Esophagus squamous epithelium (tissue), 5 donors: Measurements from ENCODE around the gene SCARF1. TPM values are rescaled to one million over a fixed set of nuclear protein-coding genes. Genes with fewer than 3 reads are reported as not detected.

Source experiments
- DNase-seq: peaks from one replicate; lab custom pipeline; 2025; lab: John Stamatoyannopoulos, UW
- H3K27ac ChIP-seq, 4 donors: fragments of 200-600 bp; sonication (generic); one replicate each; pipeline ENCODE4 v1.5.1; 2016 to 2019; ENCODE audit warnings: mild to moderate bottlenecking in 1 of 4
- H3K27me3 ChIP-seq, 4 donors: fragments of 200-600 bp; sonication (generic); 1 replicate in 3 of 4; 2 replicates in 1 of 4; pipeline versions ENCODE4 v1.5.1 to v1.6.0; 2017 to 2021; ENCODE audit warnings: antibody characterized with exemption in 1 of 4
- H3K36me3 ChIP-seq, 3 donors: fragments of 200-600 bp; sonication (generic); one replicate each; pipeline ENCODE4 v1.5.1; 2016 to 2019
- H3K4me1 ChIP-seq, 3 donors: fragments of 200-600 bp; sonication (generic); one replicate each; pipeline ENCODE4 v1.5.1; 2017 to 2019
- H3K4me3 ChIP-seq, 4 donors: fragments of 200-600 bp; sonication (generic); 1 replicate in 3 of 4; 2 replicates in 1 of 4; pipeline ENCODE4 v1.5.1; 2016 to 2019; ENCODE audit warnings: mild to moderate bottlenecking in 2 of 4, moderate library complexity in 1 of 4
- H3K9me3 ChIP-seq, 3 donors: fragments of 200-600 bp; sonication (generic); one replicate each; pipeline ENCODE4 v1.5.1; 2016 to 2019
- POLR2A ChIP-seq, 4 donors: fragments of 450-650 bp; IDR thresholded peaks; one replicate each; pipeline ENCODE4 v1.6.1; 2017; ENCODE audit warnings: antibody characterized with exemption in 4 of 4, mild to moderate bottlenecking in 4 of 4, moderate library complexity in 3 of 4
- WGBS, 2 donors: methylation state at CpG; one replicate each; pipeline ENCODE4 v1.1.5; 2018; 5-methylcytosine and 5-hydroxymethylcytosine counted together
- intact Hi-C: fragments of 100-400 bp; cut with DNase I; formaldehyde crosslinking; loops from one replicate; pipeline ENCODE4 v1.15.0; 2022
- total RNA-seq, 4 donors: library from RNA; depleted of rRNA; stranded (reverse); fragments of >200 nt; gene quantifications; one replicate each; pipeline ENCODE4 v1.1.0, GENCODE V29; 2016
- TF ChIP-seq, protein P1 (sequence below), 6 experiments: fragments of 450-650 bp in 4 of 6; fragments of 200-600 bp in 2 of 6; sonication (generic) in 2 of 6; IDR thresholded peaks; one replicate each; pipeline ENCODE4 v1.5.1; 2016 to 2019; ENCODE audit warnings: antibody characterized with exemption in 6 of 6, mild to moderate bottlenecking in 4 of 6, moderate library complexity in 4 of 6
- donor health status: DM: yes; HTN: yes; CAD: no.

Gene SCARF1
- total RNA-seq, 4 donors from 2014 or later, result 2.0 to 5.7 (median 3.3) TPM

DNA sequence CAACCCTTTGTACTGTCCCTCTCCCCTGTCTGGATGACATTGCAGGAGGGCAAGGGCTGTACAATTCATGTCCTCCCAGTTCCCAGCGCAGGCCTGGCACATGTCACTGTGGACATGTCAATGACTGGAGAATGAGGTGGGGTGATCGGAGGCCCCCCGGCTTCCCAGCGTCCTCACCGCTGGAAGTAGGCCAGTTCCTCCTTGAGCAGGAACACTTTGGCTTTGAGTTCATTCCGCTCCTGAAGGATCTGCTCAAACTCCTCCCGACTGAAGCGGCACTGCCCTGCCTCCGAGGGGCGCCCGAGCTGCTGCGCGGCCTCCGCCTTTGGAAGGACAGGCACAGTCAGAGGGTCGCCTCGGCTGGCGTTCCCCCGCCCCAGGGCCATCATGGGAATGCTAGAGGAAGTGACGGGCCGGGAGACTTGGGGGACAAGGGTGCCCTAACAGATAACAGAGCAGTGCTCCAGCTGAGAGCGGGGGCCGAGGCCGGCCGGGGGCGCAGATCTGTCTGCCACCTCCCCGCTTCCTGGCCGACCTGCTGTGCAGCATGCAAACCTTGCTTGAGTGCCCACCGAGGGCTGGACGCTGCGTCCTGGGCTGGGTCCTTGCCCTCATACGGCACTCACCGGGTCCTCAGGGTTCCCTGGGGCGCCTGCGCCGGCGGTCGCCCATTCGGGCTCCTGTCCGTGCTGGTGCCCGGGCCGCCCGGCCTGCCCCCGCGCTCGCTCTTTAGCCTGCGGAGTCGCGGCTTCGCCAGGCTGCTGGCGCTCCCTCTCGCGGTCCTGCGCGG lies 2.8 kb upstream of the SCARF1 start:
- H3K4me3 ChIP-seq, result peak overlapping the region; percentile 27 to 86 (median 69)
- intact Hi-C loops, result no loop called here
- WGBS, 2 donors, result 0% methylated on average over 2 of the region's 54 CpGs; no CpG with 5 or more reads in 1 of the 2 donors
- peaks cover 38 to 84% (median 42%) of the 10 kb centered on the region in 3 donors for H3K4me1 ChIP-seq
- no peaks in the 10 kb centered on the region for H3K27me3 ChIP-seq
- H3K9me3 ChIP-seq, result no peaks in the 10 kb centered on the region
- peak overlapping the region; percentile 69 to 100 (median 91) for H3K27ac ChIP-seq
- TF ChIP-seq POLR2A (IDR thresholded peaks at IDR 0.05), result no peak
- TF ChIP-seq, protein P1, sequence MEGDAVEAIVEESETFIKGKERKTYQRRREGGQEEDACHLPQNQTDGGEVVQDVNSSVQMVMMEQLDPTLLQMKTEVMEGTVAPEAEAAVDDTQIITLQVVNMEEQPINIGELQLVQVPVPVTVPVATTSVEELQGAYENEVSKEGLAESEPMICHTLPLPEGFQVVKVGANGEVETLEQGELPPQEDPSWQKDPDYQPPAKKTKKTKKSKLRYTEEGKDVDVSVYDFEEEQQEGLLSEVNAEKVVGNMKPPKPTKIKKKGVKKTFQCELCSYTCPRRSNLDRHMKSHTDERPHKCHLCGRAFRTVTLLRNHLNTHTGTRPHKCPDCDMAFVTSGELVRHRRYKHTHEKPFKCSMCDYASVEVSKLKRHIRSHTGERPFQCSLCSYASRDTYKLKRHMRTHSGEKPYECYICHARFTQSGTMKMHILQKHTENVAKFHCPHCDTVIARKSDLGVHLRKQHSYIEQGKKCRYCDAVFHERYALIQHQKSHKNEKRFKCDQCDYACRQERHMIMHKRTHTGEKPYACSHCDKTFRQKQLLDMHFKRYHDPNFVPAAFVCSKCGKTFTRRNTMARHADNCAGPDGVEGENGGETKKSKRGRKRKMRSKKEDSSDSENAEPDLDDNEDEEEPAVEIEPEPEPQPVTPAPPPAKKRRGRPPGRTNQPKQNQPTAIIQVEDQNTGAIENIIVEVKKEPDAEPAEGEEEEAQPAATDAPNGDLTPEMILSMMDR (IDR thresholded peaks at IDR 0.05), result peak in 3 of 6 experiments; percentile 86 to 96 (median 92)
- no peak for DNase-seq
- H3K36me3 ChIP-seq, result peaks cover 26 to 41% (median 27%) of the 10 kb centered on the region in 3 donors

DNA sequence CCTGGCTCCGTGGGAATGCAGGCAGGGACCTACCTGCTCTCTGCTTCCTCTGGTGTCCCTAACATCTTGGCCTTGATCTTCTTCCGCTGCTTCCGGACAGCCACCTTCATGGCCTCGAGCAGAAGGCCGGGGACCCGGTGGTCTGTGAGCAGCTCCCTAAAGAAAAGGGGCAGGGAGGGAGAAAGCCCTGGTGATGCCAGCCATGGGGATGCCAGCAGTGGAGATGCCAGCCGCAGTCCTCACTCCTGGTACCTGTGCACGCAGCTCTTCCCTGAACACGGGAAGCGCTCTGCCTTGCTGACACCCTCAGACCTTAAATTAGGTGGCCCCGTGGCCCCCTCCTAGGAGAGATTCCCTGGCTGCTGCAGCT lies 2.3 kb upstream of the SCARF1 start:
- 55 to 80% methylated on average over 5 to 8 of the region's 11 CpGs for WGBS, 2 donors
- DNase-seq, result no peak
- peaks cover 20 to 35% (median 21%) of the 10 kb centered on the region in 3 donors for H3K36me3 ChIP-seq
- no peaks in the 10 kb centered on the region for H3K9me3 ChIP-seq
- peak overlapping the region; percentile 69 to 100 (median 91) for H3K27ac ChIP-seq
- H3K4me1 ChIP-seq, result peaks cover 38 to 86% (median 42%) of the 10 kb centered on the region in 3 donors
- intact Hi-C loops, result no loop called here
- TF ChIP-seq, protein P1 (IDR thresholded peaks at IDR 0.05), result no peak
- TF ChIP-seq POLR2A (IDR thresholded peaks at IDR 0.05), result no peak
- H3K4me3 ChIP-seq, result peak overlapping the region in 3 of 4 donors; percentile 54 to 86 (median 84)
- H3K27me3 ChIP-seq, result no peaks in the 10 kb centered on the region

DNA sequence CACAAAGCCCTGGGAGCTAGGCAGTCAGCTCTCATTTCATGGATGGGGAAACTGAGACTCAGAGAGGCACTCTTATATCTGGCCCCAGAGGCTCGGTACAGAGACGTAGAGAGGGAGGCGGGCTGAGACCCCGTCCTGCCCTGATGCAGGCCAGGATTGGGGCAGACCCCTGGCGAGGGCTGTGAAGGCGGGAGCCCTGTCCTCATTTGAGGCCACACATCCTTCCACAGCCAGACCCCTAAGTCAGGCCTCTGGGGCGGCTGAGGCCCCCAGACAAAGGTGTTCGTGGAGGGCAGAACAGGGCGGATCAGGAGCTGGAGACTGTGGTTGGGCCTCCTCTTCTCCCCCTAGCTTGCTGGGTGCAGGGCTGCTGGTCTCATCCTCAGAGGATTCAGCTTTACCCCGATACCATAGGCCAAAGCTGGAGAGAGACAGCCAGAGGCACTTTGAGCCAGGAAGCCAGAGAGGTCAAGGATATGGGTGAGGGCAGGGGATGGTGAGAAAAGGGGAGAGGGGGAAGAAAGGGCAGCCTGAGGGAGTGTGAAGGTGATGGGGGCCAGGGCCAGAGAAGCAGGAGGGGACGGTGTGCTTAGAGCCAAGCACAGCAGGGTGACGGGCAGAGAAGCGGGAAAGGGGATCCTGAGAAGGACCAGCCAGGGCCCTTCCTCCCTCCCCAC lies 805 bp upstream of the SCARF1 start:
- peak overlapping the region in 1 of 4 donors; percentile 74 for H3K4me3 ChIP-seq

DNA sequence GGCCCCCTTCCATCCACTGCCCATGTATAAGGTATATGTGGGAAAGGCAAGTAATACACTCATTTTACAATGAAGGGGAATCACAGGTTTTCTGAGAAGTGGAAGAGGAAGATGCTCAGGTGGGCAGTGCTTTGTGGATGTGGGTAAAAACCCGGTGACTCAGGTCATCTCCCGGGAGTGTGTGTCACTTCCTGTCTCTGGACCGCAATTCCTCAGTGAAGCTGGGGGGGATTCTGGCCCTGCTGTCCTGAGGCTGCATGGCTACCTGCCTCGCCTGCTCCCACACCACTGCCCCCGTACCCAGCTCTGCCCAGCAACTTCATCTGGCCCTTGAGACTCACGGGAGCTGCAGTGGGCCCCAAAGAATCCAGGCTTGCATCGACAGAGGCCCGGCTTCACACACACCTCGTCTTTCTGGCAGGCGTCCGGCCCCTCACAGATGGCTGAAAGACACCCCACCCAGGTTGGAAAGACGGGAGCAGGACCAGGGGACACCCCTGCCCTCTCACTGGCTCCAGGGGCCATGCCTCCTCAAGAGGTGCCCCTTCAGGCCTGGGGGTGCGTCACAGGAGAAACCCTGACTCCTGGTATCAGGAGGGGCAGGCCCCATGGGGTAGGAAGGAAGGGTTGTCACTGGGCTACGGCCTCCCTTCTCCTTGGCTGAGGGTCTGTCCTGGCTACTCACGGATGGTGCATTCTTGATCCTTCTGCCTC lies 882 bp downstream of the SCARF1 start:
- WGBS, 2 donors, result 39 to 60% methylated on average over 7 to 13 of the region's 15 CpGs
- intact Hi-C loops, result no loop called here
- no peak for DNase-seq
- no peaks in the 10 kb centered on the region for H3K27me3 ChIP-seq
- H3K4me3 ChIP-seq, result peak overlapping the region; percentile 9 to 74 (median 44)
- TF ChIP-seq POLR2A (IDR thresholded peaks at IDR 0.05), result no peak
- TF ChIP-seq, protein P1 (IDR thresholded peaks at IDR 0.05), result no peak
- H3K4me1 ChIP-seq, result peaks cover 24 to 73% (median 30%) of the 10 kb centered on the region in 3 donors
- no peaks in the 10 kb centered on the region for H3K9me3 ChIP-seq
- peak overlapping the region; percentile 56 to 87 (median 70) for H3K27ac ChIP-seq
- peaks cover 0 to 8% (median 0%) of the 10 kb centered on the region in 3 donors for H3K36me3 ChIP-seq

More for the DNA sequence above, 805 bp upstream of the SCARF1 start:
- Histone ChIP-seq H3K36me3 (peaks cover 8 to 21% (median 9%) of the 10 kb centered on the region in 3 donors), H3K27me3 (no peaks in the 10 kb centered on the region), H3K9me3 (no peaks in the 10 kb centered on the region), H3K27ac (peak overlapping the region in 3 of 4 donors; percentile 61 to 87 (median 80)), H3K4me1 (peaks cover 38 to 78% (median 42%) of the 10 kb centered on the region in 3 donors)
- intact Hi-C loops, result no loop called here
- WGBS, 2 donors, result 80 to 82% methylated on average over 8 to 9 of the region's 13 CpGs
- no peak for DNase-seq
- TF ChIP-seq POLR2A (IDR thresholded peaks at IDR 0.05), result no peak
- TF ChIP-seq, protein P1 (IDR thresholded peaks at IDR 0.05), result no peak
